ENCODE measurements around the gene PPP1R27.
"Not testable (repeated sequence)": the region's sequence is repeated elsewhere in the genome, so short reads cannot be mapped to it uniquely, and the experiment has no call there.

PPP1R27 gene

DNA sequence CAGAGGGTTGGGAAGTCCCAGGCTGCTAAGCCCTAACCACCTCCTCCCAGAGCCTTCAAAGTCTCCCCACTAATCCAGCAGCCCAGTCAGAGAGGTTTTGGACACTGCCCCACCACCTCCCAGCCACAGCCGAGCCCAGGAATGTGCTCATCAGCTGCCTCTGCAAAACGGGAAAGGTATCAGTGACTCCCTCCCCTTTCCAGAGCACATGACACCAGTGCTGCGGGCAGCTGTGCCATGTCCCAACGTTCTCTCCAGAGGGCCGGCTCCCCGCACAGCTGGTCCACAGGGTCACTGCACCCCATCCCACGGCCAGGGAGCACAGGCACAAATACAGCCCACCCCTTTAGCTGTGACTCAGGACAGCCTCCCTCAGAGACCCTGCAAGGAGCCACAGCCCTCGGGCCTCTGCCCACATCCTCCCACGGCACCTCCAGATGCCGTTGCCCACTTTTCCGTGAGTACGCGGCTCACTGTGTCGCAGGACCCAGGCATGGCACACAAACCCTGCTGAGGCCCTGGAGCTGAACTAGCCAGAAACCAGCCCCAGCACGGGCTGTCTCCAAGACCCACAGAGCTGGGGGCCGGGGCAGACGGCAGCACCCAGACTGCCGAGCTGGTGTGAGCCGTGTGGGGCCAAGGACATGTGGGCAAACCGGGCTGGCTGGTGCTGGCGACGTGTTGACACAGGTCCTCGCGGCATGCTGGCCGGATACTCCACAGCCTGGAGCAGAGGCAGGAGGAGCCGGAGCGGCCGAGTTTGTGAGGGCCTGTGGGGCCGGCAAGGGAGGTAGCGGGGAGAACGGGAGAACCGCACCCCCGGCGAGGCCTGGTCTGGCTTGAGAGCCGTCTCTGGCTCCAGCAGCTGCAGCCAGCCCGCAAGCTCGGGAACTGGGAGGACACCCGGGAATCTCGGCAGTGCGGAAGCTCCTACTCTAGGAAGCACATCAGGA, 6.3 kb upstream of the PPP1R27 start:
- DNase-seq, result no peak

DNA sequence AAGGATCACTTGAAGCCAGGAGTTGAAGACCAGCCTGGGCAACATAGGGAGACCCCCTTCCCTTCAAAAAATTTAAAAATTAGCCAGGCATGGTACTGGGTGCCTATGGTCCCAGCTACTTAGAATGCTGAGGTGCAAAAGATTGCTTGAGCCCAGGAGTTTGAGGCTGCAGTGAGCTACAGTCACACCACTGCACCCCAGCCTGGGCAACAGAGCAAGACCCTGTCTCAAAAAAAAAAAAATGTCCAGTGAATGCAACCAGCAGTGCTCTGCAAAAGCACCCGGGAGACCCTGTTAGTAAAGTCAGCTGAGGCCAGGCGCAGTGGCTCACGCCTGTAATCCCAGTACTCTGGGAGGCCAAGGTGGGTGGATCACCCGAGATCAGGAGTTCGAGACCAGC, 5.2 kb upstream of the PPP1R27 start:
- not testable (repeated sequence) for DNase-seq

DNA sequence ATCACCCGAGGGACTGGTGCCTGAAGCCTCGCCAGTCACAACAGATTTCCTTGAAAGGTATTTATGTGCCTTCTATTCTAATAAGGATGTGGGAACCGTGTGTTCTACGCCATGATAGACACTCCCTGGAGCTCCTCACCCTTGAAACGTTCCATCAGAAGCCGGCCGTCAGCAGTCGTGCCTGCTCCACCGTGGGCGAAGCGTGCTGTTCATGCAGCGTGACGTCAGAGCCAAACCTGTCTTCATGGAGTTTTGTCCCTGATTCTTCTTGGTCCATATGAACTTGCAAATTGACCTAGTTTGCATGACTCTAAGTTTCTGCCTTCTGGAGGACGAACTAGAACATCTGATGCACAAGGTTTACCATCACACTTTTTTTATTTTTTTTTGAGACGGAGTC, 4.5 kb upstream of the PPP1R27 start:
- DNase-seq, result no peak

DNA sequence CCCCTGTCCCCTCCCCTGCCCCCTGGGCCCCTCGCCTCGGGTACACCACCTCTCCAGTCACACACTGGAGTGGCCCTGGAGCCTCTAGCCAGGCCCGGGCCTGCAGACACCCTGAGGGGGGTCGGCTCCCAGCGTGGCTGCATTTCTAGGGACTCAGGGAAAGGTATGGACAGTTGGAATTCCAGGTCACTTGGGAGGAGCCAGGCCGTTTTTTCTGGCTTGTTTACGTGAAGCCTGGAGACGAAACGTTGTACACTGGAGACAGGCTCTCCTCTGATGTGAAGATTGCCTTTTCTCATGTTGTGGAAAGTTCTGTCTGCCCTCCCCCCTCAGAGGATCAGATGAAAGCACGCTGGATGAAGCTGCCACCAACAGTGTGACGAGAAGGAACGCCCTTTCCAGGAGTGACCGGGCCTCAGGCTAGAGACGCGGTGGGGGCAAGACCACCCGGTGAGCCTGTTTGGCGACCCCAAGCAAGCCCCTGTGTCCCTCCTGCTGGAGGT, 4.0 kb upstream of the PPP1R27 start:
- no peak for DNase-seq

DNA sequence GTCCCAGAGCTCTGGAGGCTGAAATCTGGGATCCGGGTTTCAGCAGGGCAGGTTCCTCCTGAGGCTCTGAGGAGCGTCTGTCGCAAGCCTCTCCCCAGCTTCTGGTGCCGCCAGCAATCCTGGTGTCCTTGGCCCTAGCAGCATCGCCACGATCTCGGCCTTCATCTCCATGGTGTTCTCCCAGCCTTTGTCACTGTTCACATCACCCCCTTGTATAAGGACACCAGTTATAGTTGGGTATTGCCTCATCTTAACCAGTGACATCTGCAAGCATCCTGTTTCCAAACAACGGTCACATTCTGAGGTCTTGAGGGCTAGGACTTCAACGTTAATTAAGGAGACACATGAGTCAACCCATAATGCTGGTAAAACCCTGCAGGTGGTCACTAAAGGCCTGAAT, 2.8 kb upstream of the PPP1R27 start:
- peak; percentile 48 for DNase-seq

DNA sequence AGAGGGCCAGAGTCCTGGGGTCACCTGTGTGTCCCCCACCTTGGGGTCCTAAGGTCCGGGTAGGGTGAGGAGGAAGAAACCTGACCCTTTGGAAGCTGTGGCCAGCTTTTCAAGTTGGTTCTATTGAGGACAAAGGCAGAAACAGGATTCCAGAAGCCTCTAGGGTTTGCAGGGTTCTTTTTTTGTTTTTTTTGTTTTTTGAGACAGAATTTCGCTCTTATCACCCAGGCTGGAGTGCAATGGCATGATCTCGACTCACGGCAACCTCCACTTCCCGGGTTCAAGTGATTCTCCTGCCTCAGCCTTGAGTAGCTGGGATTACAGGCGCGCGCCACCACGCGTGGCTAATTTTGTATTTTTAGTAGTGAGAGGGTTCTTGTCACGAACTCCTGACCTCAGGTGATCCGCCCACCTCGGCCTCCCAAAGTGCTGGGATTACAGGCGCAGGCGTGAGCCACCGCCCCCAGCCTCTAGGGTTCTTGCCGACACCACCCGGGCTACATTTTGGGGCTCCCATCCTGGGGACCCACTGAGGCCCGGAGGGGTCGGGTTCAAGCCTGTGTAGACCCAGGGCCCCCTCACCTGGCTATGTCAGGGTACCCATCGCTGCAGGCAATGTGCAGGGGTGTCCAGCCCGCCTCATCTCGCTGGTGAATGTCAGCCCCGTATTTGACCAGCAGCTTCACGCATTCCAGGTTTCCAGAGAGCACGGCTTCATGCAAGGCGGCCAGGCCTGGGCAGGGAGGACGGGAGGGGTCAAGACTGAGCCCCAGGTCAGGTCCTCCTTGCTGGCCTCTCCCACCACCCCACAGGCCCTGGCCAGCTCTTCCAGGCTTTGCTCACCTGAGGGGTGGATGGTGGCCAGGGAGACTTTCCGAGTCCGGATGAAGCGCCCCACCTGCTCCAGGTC, 674 bp downstream of the PPP1R27 start:
- DNase-seq, result no peak

DNA sequence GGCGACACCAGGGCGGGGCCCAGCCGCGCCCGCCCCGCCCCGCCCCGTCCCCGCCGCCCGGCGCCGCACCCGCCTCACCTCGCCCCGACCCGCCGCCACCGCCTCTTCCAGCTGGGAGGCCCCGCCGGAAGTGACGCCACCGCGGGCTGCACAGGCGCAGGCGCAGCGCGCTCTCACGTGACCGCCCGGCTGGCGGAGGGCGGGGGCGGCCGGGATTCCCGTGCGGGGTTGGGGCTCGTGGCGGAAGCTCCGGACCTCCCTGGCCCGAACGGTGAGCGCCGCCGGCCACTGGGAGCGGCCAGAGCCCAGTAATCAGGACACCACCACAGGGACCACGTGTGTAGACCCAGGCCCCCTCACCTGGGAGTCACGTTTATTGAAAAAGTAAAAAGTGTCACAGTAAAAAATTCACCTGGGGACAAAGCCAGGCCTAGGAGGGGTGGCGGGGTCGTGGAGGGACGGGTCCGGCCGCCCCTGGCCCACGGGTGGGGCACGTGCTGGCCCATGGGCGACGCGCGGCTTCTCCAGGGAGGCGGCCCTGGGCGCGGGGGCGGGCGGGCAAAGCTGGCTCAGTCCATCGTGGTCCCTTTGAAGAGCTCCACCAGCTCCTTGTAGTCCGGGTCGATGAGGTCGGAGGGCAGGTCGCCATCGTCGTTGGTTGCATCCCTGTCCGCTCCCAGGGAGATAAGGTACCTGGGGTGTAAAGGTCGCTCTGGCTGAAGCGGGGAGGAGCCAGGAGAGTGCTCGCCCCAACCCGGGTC, 1.5 kb downstream of the PPP1R27 start, which contains the start of gene MCRIP1:
Gene MCRIP1, minus strand, starts transcription at position 132 of the 761 bp plus-strand sequence. CDS start 8,785 bp downstream, outside the sequence.
- peak; percentile 95 for DNase-seq

DNA sequence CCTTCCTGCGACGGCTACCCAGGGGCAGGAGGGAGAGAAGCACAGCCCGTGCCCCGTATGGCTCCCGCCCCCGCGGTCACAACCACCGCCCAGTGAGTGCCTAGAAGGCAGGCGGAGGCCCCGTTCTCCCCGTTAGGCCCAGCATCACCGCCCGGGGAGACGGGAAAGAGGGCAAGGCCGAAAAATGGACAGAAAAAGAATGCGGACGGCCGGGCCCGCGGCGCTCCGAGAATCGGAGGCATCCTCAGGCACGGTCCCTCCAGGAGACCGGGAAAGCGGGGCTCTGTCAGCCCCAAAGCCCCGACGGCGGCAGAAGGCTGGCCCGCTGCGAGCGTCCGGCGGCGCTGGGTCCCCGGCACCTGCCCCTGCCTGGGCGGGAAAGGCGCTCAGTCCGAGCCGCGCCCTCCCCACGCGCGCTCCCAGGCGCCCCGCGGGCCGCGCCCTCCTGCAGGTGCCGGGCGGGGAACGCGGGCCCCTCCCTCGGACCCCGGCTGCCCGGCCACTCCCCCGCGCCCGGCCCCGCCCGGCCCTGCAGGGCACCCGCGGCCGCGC, 2.2 kb downstream of the PPP1R27 start:
- no peak for DNase-seq

DNA sequence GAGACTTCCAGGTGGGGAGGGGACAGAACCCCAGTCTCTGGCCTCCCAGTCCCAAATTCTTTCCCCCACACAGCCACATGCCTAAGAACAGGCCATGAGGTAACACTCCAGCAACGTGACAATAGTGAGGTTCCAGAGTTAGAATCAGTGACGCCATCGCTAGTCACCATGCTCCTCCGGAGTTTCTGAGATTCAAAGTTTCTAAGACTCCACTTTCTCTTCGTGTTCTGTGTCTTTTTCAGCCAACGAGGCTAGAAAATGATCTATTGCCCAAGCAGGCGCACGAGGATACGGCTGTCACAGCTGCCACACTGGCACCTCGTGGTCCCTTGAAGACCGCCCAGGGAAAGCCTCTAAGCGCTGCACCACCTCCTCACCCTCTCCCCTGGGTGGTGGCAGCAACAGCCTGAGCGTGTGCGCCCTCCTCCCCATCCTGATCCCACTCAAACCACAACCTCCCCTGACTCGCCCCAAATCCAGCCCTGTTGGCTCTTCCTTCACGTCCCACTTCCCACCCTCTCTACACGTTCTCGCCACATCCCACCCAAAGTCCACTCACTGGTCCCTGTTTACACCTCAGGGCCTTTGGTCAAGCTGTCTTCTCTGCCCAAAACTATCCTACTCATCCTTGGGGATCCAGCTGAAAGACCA, 2.8 kb downstream of the PPP1R27 start:
- peak; percentile 67 for DNase-seq

DNA sequence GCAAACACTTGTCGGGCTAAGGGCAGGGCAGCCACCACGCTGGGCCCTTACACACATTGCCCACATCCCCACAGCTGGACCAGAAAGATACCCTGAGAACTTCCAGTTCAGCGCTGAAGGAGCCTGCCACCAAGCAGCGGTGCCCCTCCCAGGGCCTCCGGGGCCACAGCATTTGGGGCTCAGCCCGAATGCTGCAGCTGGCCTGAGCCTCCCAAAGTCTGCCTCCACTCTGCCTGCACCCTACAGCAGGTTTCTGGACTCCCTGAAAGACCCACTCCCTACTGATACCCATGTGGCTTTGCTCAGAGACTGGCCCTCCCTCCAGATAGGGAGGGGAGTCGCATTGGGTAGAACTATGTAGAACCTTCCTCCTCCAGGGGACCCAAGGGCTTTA, 3.3 kb downstream of the PPP1R27 start:
- no peak for DNase-seq

DNA sequence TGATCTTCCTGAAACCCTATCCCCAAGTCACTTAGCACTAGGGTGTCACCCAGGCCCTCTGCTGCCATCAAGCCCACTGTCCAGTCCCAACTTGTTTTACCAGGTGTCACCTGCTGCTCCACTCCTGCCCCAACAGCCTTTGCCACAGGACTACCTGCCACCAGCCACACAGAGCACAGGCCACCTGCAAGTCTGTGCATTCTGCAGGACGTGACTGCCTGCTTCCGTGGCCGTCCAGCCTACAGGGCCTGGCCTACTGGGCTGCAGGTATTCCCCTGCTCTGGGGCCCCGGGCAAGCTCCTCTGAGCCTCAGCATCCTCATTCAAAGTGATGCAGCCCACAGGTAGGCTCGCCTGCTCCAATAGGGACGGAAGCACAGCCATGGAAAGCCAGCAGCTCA, 5.0 kb downstream of the PPP1R27 start:
- no peak for DNase-seq

DNA sequence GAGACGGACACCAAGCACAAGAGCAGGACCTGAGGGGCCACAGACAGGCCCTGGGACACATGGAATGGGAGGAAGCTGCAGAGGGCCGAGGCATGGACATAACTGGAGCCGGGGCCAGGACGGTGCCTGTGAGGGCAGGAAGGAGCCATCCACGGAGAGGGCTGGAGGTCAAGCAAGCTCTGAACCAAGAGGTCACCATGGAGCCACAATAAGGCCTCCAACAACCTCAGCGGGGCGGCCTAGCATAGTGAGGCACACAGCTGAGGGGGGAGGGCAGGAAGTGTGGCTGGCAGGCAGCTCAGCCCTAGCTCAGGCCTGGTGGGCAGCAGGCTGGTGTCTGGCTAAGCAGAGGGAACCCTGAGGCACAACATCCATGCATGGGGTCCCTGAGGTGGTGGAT, 6.2 kb downstream of the PPP1R27 start:
- DNase-seq, result no peak

DNA sequence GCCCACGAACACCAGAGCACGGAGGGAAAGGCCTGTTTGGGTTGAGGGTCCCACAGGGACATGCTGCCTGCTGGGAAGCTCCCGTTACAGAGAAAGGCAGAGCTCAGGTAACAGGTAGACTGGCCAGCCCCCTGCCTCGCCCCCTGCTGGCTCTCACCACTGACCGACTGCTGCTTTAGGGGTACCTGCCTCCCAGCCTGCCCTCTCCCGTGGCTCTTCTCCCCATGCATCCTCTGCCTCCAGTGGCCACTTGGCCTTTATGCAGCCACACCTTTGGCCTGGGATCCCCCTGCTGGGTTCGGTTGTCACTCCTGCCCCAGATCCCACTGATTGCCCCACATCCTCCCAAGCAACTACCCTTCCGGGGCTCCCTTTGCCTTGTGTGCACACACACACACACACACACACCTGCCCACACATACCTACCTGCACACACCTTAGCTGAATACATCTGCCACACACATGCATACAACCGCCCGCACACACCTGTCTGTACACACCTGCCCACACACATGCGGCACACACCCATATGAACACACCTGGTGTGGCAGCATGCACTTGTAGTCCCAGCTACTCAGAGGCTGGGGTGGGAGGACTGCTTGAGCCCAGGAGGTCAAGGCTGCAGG, 8.9 kb downstream of the PPP1R27 start:
- DNase-seq, result no peak

DNA sequence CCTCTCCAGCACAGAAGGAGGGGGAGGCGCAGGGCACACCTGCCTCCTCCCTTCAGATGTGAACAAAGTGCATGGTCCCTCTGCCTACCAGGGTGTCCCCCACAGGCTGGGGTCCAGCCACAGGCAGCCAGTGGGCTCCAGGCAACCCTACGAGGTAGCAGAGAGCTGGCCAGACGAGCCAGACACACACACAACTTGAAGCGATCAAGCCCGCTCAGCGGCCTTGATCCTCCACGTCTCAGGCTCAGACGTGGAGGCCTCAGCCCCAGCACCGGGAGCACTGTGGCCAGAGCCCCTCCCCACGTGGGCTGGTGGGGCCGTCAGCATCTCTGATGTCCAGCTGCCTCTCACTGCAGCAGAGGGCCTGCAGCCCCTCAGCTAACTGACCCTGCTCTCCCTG, 10.3 kb downstream of the PPP1R27 start:
- DNase-seq, result no peak

DNA sequence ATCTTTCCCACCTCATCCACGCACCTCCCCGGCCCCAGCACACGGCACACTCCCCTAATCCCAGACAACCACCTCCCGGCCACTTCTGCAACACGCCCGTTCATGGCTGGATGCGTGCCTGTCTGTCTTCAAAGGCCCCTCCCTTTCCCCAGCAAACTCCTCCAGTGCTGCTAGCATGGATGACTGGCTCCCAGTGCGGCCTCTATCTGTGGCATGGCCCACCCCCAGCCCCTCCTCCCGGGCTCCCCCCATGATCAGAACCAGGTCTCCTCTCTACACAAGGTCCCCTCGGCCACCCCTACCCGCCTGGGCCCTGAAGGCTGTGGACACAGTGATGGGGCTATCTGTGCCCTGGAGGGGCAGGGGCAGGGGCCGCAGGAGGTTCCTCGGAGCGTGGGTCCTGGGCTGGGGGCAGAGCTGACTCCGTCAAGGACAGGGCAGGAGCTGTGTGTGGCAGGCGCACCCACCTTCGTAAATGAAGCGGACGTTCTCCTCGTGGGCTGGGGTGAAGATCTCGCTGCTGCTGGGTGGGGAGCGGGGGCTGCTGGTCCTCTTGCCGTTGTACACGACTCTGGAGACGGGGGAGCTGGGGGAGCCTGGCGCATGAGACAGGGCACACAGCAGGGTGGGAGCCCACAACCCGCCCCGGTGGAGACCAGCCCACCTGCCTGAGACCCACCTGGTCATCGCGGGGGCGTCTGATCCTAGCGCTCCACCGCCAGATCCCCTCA, 10.9 kb downstream of the PPP1R27 start:
- no peak for DNase-seq

DNA sequence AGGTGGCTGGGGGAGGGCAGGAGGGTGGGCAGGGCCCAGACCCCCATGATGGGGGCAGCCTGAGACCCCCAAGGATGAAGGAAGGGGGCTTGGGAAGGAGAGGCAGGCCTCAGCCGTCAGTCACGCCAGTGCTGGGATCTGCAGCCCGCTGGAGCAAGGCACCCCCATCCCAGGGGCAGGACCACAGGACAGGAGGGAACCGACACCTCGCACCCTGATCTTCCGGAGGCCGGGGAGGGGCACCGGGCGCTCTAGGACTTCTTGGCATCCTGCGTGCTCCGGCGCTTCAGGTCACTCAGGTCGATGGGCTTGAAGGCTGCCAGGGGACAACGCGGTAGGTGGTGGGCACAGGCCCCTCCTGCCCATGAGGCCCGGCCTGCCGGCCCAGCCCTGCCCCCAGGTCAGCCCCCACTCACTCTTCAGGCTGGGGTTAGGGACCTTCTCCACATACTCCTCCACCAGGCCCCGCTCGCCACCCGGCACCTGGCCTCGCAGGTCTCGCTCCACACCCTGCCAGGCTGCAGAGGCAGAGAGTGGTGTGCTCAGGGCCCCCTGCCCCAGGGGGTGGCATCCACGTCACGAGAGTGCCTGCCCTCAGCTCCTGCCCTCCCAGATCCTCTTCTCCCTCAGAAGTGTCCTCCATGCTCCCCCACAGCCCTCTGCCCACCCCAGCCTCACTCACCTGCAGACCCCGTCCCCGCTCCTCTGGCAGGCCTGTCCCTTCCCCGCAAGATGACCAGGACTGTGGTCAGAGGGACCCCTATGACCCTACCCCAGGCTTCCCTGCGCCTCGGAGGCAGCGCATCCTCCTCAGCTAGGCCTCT, 11.6 kb downstream of the PPP1R27 start:
- no peak for DNase-seq

DNA sequence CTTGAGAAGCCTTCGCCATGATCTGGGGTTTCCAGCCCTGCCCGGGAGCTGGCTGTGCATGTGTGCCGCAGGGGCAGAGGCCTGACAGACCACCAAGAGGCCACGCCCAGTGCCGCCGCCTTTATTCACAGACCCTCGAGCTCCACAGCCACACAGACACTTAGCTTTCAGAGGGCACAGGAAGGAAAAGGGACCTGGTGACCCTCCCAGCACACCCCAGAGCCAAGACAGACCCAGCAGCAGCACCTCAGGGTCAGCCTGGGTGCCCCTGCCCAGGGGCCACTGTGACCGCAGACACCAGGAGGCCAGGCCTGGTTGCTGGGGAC, 12.6 kb downstream of the PPP1R27 start:
- no peak for DNase-seq

DNA sequence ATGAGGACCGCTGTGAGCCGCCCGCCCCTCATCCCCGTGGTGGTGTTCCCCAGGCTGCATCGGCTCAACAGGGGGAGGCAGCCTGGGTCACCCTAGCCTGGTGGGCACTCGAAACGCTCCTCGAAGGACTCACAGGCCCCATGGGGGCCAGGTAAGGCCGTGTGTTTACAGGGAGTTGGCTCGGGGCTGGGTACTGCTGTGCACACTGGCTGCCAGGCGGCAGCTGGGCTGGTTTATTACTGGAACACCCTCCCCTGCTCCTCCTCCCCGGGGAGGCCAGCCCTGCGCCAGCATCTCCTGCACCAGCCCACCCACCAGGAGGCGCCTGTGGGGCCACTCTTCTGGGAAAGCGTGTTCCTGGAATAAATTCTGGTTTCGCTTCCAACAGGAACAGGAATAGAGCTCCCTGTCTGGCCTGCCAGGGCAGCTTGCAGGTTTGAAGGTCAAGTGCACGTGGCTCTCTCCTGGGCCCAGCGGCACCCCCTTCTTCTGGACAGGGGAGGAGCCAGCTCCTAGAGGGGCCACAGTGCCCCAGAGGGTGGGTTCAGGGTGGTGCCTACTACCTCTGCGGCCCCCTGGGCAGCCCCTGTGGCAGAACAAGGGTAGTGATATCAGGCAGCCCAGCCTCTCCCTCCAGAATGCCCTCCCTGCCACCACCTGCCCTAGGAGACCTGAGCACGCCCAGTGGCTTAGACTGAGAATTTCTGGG, 13.1 kb downstream of the PPP1R27 start:
- peak; percentile 27 for DNase-seq

DNA sequence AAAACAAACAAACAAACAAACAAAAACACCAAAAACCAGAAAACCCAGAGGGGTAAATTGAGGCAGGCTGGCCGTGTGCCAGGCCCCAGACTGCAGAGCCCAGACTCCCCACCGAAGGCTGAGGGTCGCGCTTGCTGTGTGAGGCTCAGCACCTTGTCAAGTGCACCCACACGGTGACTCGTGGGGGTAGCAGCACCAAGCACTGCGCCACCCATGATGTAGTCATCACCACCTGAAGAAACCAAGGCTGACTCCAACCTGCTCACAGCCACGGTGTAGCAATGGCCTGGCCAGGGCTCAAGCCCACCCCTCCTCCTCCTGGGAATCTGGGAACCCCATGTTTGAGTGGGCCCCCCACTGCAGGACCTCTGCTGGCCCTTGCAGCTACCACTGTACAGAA, 13.7 kb downstream of the PPP1R27 start:
- DNase-seq, result no peak
